Glutamatergic neuron (in vitro differentiated cells): ENCODE measurements around the gene SSR1. TPM values are rescaled to one million over a fixed set of nuclear protein-coding genes. Genes with fewer than 3 reads are reported as not detected.
"Not testable (repeated sequence)": the region's sequence is repeated elsewhere in the genome, so short reads cannot be mapped to it uniquely, and the experiment has no call there.

Source experiments
- DNase-seq: peaks from one replicate; pipeline ENCODE4 v3.0.0; 2022
- H3K27ac Mint-ChIP-seq: one replicate; pipeline ENCODE4 v1.8.0; 2020; ENCODE audit warnings: mild to moderate bottlenecking, mixed read lengths, inconsistent platforms; ENCODE audit not compliant: unreplicated experiment
- H3K27me3 Mint-ChIP-seq: one replicate; pipeline ENCODE4 v1.8.0; 2020; ENCODE audit warnings: mild to moderate bottlenecking, moderate library complexity, mixed read lengths, inconsistent platforms; ENCODE audit not compliant: unreplicated experiment
- H3K36me3 Mint-ChIP-seq: one replicate; pipeline ENCODE4 v1.8.0; 2020; ENCODE audit warnings: mild to moderate bottlenecking, mixed read lengths, inconsistent platforms; ENCODE audit not compliant: unreplicated experiment
- H3K4me1 Mint-ChIP-seq: one replicate; pipeline ENCODE4 v1.8.0; 2020; ENCODE audit warnings: mild to moderate bottlenecking, low read depth, mixed read lengths, inconsistent platforms; ENCODE audit not compliant: unreplicated experiment
- H3K4me3 Mint-ChIP-seq: one replicate; pipeline ENCODE4 v1.8.0; 2020; ENCODE audit warnings: mild to moderate bottlenecking, mixed read lengths, inconsistent platforms; ENCODE audit not compliant: unreplicated experiment
- H3K9me3 Mint-ChIP-seq: one replicate; pipeline ENCODE4 v1.8.0; 2020; ENCODE audit warnings: mild to moderate bottlenecking, moderate library complexity, mixed read lengths, inconsistent platforms; ENCODE audit not compliant: unreplicated experiment
- CTCF ChIP-seq: fragments of 200-600 bp; sonication (generic); IDR thresholded peaks from one replicate; pipeline ENCODE4 v1.5.0; 2021; ENCODE audit not compliant: partially characterized antibody, unreplicated experiment
- total RNA-seq: library from RNA; stranded (reverse); fragmentation: NEBNext Ultra II Directional; extraction: Animal tissue kit (Norgen Biotek cat#: 25700); gene quantifications from one replicate; pipeline ENCODE4 v1.2.1, GENCODE V29; 2021; ENCODE audit not compliant: unreplicated experiment

Gene SSR1
- total RNA-seq, 1 donor from 2014 or later, result 113 TPM

GRCh38 chr6:7264041-7264440 lies 49.0 kb downstream of the SSR1 start:
- no peak for TF ChIP-seq CTCF
- DNase-seq, result no peak
- peaks cover 20% of the 10 kb centered on the region for H3K9me3 Mint-ChIP-seq
- peaks cover 18% of the 10 kb centered on the region for H3K27me3 Mint-ChIP-seq
- no peak overlapping the region for H3K27ac Mint-ChIP-seq
- H3K36me3 Mint-ChIP-seq, result no peaks in the 10 kb centered on the region
- peaks cover 24% of the 10 kb centered on the region for H3K4me1 Mint-ChIP-seq
- no peak overlapping the region for H3K4me3 Mint-ChIP-seq

GRCh38 chr6:7263519-7263805 lies 49.5 kb downstream of the SSR1 start:
- H3K36me3 Mint-ChIP-seq, DNase-seq, H3K27ac Mint-ChIP-seq, H3K4me3 Mint-ChIP-seq: not testable (repeated sequence)
- peaks cover 27% of the 10 kb centered on the region for H3K4me1 Mint-ChIP-seq
- peaks cover 21% of the 10 kb centered on the region for H3K27me3 Mint-ChIP-seq
- peaks cover 20% of the 10 kb centered on the region for H3K9me3 Mint-ChIP-seq

- Mint-ChIP-seq H3K27ac (peak overlapping the region; percentile 99), H3K4me3 (peak overlapping the region; percentile 94), H3K27me3 (peaks cover 21% of the 10 kb centered on the region), H3K4me1 (peaks cover 24% of the 10 kb centered on the region), H3K9me3 (peaks cover 20% of the 10 kb centered on the region), H3K36me3 (peaks cover 4% of the 10 kb centered on the region)
- TF ChIP-seq CTCF, result no peak
- DNase-seq, result no peak
These were observed 50.1 kb downstream of the SSR1 start for GRCh38 chr6:7262746-7263518.

- peaks cover 21% of the 10 kb centered on the region for H3K27me3 Mint-ChIP-seq
These were observed 51.0 kb downstream of the SSR1 start for GRCh38 chr6:7261852-7262461.

More at GRCh38 chr6:7261852-7262461, 51.0 kb downstream of the SSR1 start:
- Mint-ChIP-seq H3K4me1 (peaks cover 22% of the 10 kb centered on the region), H3K4me3 (peak overlapping the region; percentile 94), H3K36me3 (peaks cover 4% of the 10 kb centered on the region), H3K9me3 (peaks cover 20% of the 10 kb centered on the region), H3K27ac (peak overlapping the region; percentile 99)
- no peak for TF ChIP-seq CTCF
- DNase-seq, result peak; percentile 93
